ENCODE measurements around the gene STXBP4.

The STXBP4 gene

DNA sequence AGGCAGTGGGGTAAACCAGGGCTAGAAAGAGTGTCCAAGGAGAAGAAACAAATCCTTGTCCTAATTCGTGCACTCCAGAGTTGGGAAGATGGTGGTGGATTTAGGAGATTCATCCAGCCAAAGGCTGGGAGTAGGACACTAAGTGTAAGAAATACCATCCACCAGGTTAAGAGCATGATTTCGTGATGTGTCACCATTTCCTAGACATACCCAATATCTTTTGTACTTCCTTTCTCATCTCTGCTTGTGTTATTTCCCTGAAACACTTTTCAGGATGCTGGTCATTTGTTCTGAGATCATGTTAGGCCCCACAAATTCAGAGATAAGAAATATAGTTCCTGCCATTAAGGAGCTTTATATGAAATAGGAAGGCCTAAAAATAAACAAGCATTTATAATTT, 189.9 kb downstream of the STXBP4 start:
- intact Hi-C loops (cut with DNase I): no loop called here
- no peak for DNase-seq

GRCh38 chr17:55159251-55159650, 190.7 kb downstream of the STXBP4 start:
- intact Hi-C loops (cut with DNase I): no loop called here

DNA sequence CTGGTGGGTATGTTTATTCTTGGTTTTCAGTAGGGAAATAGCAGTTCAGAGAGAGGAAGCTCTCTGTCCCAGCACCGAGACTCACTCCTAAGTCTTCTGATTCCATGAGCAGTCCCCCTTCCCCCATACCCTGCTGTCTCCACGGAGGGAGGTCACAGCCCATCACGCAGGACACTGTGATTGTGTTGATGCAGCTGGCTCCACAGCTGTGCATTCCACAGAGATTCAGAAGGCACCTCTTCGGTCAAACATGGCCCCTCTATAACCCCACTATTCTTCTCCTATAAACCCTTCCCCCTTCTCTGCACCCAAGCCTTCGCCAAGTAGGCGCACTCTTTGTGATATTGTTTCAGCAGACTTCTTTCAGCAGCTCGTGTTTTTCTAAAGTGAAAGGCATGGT, 191.9 kb downstream of the STXBP4 start:
- intact Hi-C loops (cut with DNase I): no loop called here
- no peak for DNase-seq

More at GRCh38 chr17:55159251-55159650, 190.7 kb downstream of the STXBP4 start:
- DNase-seq: no peak

- intact Hi-C loops (cut with DNase I): no loop called here
- DNase-seq: no peak
Measured at GRCh38 chr17:55161935-55162555, 193.5 kb downstream of the STXBP4 start.

DNA sequence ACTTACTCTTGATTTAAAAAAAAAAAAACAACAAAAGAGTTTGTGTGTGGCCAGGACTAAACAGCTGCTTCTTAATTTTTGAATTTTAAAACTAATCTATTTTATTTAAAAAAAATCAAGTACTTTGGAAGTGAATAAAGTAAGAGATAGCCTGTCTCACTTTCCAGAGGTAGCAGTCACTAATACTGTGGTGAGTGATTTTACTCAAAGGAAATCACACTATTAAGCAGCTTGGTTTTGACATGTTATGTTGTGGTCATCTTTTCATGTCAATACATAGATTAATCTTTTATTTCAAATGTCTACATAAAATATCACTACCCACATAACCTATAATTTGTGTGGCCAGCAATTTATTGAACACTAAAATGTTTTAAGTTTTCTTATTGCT, 194.0 kb downstream of the STXBP4 start:
- DNase-seq: no peak

DNA sequence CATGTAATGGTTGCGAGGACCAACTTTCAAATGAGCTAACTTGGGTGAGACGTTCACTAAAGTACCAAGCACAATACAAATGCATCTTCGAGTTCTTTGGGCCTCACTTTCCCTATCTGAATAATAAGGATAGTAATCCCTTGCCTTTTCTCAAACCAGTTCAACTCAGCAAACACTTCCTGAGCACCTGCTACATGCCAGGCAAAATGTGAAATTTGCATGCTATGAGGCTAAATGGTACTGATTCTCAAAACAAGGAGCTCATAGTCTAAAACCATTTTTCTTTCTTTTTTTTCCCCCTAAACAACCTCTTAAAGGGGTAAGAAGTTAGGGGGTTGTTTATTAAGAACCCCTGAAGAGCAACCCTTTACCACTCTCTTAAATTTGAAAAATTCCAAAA, 194.8 kb downstream of the STXBP4 start:
- intact Hi-C loops (cut with DNase I): no loop called here
- DNase-seq: no peak

More for the DNA sequence above, 194.0 kb downstream of the STXBP4 start:
- intact Hi-C loops (cut with DNase I): no loop called here

- intact Hi-C loops (cut with DNase I): no loop called here
- DNase-seq: no peak
Measured at GRCh38 chr17:55166506-55166905, 197.9 kb downstream of the STXBP4 start.

DNA sequence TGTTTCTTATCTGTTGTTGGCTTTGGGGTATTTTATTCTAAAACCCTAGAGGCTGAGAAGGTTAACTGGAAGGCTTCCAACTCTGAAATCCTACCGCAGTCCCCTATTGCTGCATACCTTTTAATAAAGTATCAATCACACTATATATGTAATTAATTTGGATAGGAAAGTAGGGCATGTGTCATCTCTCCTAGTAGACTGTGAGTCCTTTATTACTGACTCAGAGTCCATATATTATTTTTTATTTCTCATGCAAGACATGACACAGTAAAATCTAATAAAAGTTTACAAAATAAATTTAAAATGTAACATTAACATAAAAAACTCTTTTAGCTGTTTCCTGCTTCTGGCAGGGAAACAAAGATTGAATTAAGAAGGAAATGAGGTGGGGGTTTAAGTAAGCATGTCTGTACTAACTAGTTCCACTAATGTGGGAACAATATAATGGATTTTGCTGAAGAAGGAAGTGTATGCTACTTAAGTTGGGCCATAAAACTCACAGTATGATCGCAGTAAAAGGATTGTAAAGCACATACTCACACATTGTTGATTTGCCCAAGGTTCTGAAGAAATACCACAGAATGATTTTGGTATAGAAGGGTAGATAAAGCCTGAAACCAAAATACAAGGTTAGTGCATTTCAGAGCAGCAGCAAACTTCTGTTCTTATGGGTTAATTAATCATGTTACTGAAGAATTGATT, 198.6 kb downstream of the STXBP4 start:
- intact Hi-C loops (cut with DNase I): no loop called here
- no peak for DNase-seq

- no peak for DNase-seq
- intact Hi-C loops (cut with DNase I): no loop called here
Measured at GRCh38 chr17:55168958-55169687, 200.6 kb downstream of the STXBP4 start.

DNA sequence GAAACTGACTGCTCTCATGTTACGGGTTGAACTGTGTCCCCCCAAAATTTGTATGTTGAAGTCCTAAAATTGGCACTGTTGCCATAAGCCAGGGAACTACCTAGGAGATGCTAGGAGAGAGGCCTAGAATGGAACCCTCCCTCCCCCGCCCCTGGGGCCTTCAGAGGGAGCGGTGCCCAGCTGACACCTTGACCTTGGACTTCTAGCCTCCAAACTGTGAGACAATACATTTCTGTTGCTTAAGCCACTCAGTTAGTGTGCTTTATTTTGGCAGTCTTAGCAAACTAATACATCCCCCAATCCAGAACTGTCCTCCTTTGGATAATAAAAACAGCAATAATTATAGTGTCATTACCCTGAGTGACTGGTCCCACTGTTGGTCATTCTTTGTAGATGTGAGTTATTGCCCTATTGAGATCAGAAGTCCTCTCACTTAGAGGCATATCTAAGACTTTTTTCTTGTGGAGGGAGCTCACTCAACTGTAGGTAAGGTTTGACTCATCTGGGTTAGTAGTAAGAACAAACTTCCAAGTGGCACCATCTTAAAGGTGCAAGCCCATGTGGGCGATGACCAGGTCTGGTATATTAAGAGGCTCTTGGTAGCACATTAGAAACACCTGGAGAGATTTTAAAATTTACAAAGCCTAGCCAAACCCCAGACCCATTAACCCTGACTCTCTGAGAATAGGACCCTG, 203.2 kb downstream of the STXBP4 start:
- intact Hi-C loops (cut with DNase I): no loop called here
- DNase-seq: no peak

DNA sequence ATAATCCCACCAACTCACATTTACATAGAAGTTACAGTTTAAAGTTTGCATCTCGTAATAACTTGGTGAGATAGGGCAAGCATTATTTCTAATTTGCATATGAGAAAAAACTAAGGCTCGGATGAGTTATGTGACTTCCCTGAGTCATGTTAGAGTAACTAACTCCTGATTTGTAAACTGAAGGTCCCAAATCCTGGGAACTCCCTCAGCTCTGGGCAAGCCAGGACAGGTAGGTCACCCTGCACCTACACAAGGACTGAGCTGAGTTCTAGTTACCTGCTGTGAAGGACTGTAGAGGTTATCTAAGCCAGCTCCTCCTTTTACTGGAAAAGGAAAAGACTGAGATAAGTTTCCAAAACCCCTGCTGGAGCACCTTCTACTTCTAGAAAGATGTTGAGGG, 204.0 kb downstream of the STXBP4 start:
- intact Hi-C loops (cut with DNase I): no loop called here
- no peak for DNase-seq

GRCh38 chr17:55174133-55174532, 205.6 kb downstream of the STXBP4 start:
- intact Hi-C loops (cut with DNase I): no loop called here
- DNase-seq: no peak

- intact Hi-C loops (cut with DNase I): no loop called here
- DNase-seq: no peak
Measured at GRCh38 chr17:55175788-55176427, 207.3 kb downstream of the STXBP4 start.

DNA sequence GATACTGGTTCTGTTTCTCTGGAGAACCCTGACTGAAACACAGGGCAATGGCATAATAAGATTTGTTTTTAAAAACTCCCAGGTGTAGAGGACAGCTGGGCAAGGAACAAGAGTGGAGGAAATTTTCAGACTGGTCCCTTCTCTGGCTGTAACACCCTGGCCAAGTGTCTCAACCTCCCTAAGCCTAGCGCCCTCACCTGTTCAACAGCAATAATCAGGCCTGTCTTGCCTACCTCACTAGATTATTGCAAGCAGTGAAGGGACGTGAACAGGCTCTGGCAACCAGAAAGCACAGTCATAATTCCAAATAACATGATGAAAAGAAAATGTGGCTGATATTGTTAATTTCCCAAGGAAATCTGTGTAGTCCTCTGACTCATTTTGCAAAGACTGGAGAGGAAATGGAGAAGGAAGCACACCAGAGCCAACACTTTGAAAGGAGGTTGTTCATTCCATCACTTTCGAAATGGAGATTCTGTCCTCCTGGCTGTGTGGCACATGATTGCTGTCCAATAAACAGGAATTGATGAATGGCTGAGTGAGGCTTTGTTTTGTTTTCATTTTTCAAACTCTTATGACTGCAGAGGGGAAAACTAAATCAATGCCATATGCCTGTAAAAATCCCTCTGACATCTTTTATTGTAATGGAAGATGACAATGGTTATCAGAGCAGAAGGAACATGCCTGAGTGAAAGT, 208.7 kb downstream of the STXBP4 start:
- intact Hi-C loops (cut with DNase I): no loop called here
- no peak for DNase-seq

GRCh38 chr17:55177855-55178217, 209.3 kb downstream of the STXBP4 start:
- no peak for DNase-seq
- intact Hi-C loops (cut with DNase I): no loop called here

- intact Hi-C loops (cut with DNase I): no loop called here
- no peak for DNase-seq
Measured at GRCh38 chr17:55186937-55187770, 218.6 kb downstream of the STXBP4 start.

GRCh38 chr17:55190748-55191147, 222.2 kb downstream of the STXBP4 start:
- no peak for DNase-seq
- intact Hi-C loops (cut with DNase I): no loop called here

Data from head of caudate nucleus (tissue), 42 donors.